CD4-positive, alpha-beta T cell (primary cell): ENCODE results near the gene CSNK1A1. TPM values are rescaled to one million over a fixed set of nuclear protein-coding genes. Genes with fewer than 3 reads are reported as not detected.
"Not testable (repeated sequence)": the region's sequence is repeated elsewhere in the genome, so short reads cannot be mapped to it uniquely, and the experiment has no call there.

Experiments used
- ATAC-seq: fragments of 200-7000 bp; cut with Tn5 transposase; one replicate; pipeline ENCODE4 v1.10.0; 2022; ENCODE audit warnings: mild to moderate bottlenecking; ENCODE audit not compliant: poor library complexity
- CTCF ChIA-PET: fragments of 350-600 bp; sonication (Branson Sonifier 250); formaldehyde crosslinking; loops from one replicate; lab custom pipeline; 2021; ENCODE audit warnings: antibody characterized with exemption, inconsistent platforms; lab: Charles Lee
- POLR2A ChIA-PET: fragments of 350-600 bp; sonication (Branson Sonifier 250); formaldehyde crosslinking; loops from one replicate; lab custom pipeline; 2021; ENCODE audit warnings: antibody characterized with exemption, inconsistent platforms; lab: Charles Lee
- DNase-seq, 14 experiments: peaks; one replicate each; pipeline ENCODE4 v3.0.0-alpha.2; 2013 to 2020; ENCODE audit warnings: mixed read lengths in 2 of 14
- H3K27ac ChIP-seq, 2 donors: one replicate each; pipeline versions ENCODE4 v1.5.1 to v1.7.0; 2013; ENCODE audit warnings: low read length in 2 of 2, low read depth in 1 of 2, mild to moderate bottlenecking in 1 of 2
- H3K27me3 ChIP-seq, 2 experiments: 1 replicate in 1 of 2; 2 replicates in 1 of 2; pipeline versions ENCODE4 v1.6.1 to v1.7.0; 2013; ENCODE audit warnings: low read length in 2 of 2, control low read depth in 1 of 2, mild to moderate bottlenecking in 1 of 2, moderate library complexity in 1 of 2; ENCODE audit not compliant: insufficient read depth in 2 of 2, control insufficient read depth in 1 of 2
- H3K36me3 ChIP-seq: one replicate; pipeline ENCODE4 v1.6.1; 2013; ENCODE audit warnings: low read length, control low read depth; ENCODE audit not compliant: insufficient read depth
- H3K4me1 ChIP-seq: one replicate; pipeline ENCODE4 v1.6.1; 2013; ENCODE audit warnings: low read length, control low read depth; ENCODE audit not compliant: insufficient read depth
- H3K4me3 ChIP-seq: one replicate; pipeline ENCODE4 v1.5.1; 2013; ENCODE audit warnings: mild to moderate bottlenecking, low read length, moderate library complexity
- H3K9me3 ChIP-seq, 2 experiments: 1 replicate in 1 of 2; 2 replicates in 1 of 2; pipeline versions ENCODE4 v1.6.1 to v1.7.0; 2013; ENCODE audit warnings: low read length in 2 of 2, mild to moderate bottlenecking in 2 of 2, control low read depth in 1 of 2, moderate library complexity in 1 of 2; ENCODE audit not compliant: control insufficient read depth in 1 of 2, insufficient read depth in 1 of 2
- H3K27ac Mint-ChIP-seq: one replicate; pipeline ENCODE4 v1.8.0; 2020; ENCODE audit warnings: mixed read lengths
- H3K27me3 Mint-ChIP-seq: one replicate; pipeline ENCODE4 v1.8.0; 2021; ENCODE audit warnings: mixed read lengths
- H3K36me3 Mint-ChIP-seq: one replicate; pipeline ENCODE4 v1.8.0; 2021; ENCODE audit warnings: low read depth, mixed read lengths
- H3K4me1 Mint-ChIP-seq: one replicate; pipeline ENCODE4 v1.8.0; 2021; ENCODE audit warnings: low read depth, mixed read lengths
- H3K4me3 Mint-ChIP-seq: one replicate; pipeline ENCODE4 v1.8.0; 2020; ENCODE audit warnings: mild to moderate bottlenecking, mixed read lengths
- H3K9me3 Mint-ChIP-seq: one replicate; pipeline ENCODE4 v1.8.0; 2020; ENCODE audit warnings: mixed read lengths
- intact Hi-C, 2 experiments: fragments of 100-400 bp; cut with DNase I in 1 of 2; cut with micrococcal nuclease in 1 of 2; formaldehyde crosslinking; loops; one replicate each; pipeline versions ENCODE4 v1.15.1 to v1.9.0; 2023 to 2025; cut with DNase I, micrococcal nuclease
- total RNA-seq, 174 experiments: library from RNA in 2 of 174; stranded (reverse) in 2 of 174; gene quantifications; one replicate each; pipeline ENCODE4 v1.2.3 and lab custom pipeline; 2021 to 2026
- TF ChIP-seq, protein P1 (sequence below): fragments of 200-600 bp; IDR thresholded peaks from one replicate; pipeline ENCODE4 v1.8.0; 2022; ENCODE audit warnings: antibody characterized with exemption, mild to moderate bottlenecking

CSNK1A1 gene
- total RNA-seq, 2 experiments from 2014 or later = 201 to 217 TPM

- CTCF ChIA-PET = interaction anchor here (1.3 kb wide), 1 partner anchor 11 kb away, joined by 4 read pairs; no protein-coding TSS in a partner anchor
- ATAC-seq = no peak
- Histone ChIP-seq H3K27ac (no peak overlapping the region), H3K9me3 (no peaks in the 10 kb centered on the region), H3K27me3 (no peaks in the 10 kb centered on the region), H3K4me1 (peaks cover 11% of the 10 kb centered on the region), H3K4me3 (no peak overlapping the region), H3K36me3 (no peaks in the 10 kb centered on the region)
- H3K27me3 Mint-ChIP-seq = no peaks in the 10 kb centered on the region
- H3K9me3 Mint-ChIP-seq = no peaks in the 10 kb centered on the region
- TF ChIP-seq, protein P1, sequence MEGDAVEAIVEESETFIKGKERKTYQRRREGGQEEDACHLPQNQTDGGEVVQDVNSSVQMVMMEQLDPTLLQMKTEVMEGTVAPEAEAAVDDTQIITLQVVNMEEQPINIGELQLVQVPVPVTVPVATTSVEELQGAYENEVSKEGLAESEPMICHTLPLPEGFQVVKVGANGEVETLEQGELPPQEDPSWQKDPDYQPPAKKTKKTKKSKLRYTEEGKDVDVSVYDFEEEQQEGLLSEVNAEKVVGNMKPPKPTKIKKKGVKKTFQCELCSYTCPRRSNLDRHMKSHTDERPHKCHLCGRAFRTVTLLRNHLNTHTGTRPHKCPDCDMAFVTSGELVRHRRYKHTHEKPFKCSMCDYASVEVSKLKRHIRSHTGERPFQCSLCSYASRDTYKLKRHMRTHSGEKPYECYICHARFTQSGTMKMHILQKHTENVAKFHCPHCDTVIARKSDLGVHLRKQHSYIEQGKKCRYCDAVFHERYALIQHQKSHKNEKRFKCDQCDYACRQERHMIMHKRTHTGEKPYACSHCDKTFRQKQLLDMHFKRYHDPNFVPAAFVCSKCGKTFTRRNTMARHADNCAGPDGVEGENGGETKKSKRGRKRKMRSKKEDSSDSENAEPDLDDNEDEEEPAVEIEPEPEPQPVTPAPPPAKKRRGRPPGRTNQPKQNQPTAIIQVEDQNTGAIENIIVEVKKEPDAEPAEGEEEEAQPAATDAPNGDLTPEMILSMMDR = no peak
- intact Hi-C loops = no loop called here
- no peak overlapping the region for H3K4me3 Mint-ChIP-seq
- DNase-seq = no peak
- POLR2A ChIA-PET = no interaction called here
- no peak overlapping the region for H3K27ac Mint-ChIP-seq
- no peaks in the 10 kb centered on the region for H3K36me3 Mint-ChIP-seq
- H3K4me1 Mint-ChIP-seq = peaks cover 10% of the 10 kb centered on the region
Measured at GRCh38 chr5:149572170-149572569, 20.9 kb upstream of the CSNK1A1 start.

GRCh38 chr5:149567226-149567625, 16.0 kb upstream of the CSNK1A1 start:
- Mint-ChIP-seq H3K9me3 (no peaks in the 10 kb centered on the region), H3K4me3 (no peak overlapping the region), H3K27me3 (no peaks in the 10 kb centered on the region), H3K27ac (no peak overlapping the region), H3K4me1 (peaks cover 15% of the 10 kb centered on the region), H3K36me3 (no peaks in the 10 kb centered on the region)
- Histone ChIP-seq H3K27me3 (no peaks in the 10 kb centered on the region), H3K4me3 (no peak overlapping the region), H3K36me3 (no peaks in the 10 kb centered on the region), H3K27ac (no peak overlapping the region), H3K9me3 (no peaks in the 10 kb centered on the region), H3K4me1 (peaks cover 8% of the 10 kb centered on the region)
- DNase-seq = no peak
- TF ChIP-seq, protein P1 = no peak
- ChIA-PET POLR2A (no interaction called here), CTCF (no interaction called here)
- no peak for ATAC-seq
- intact Hi-C loops = loop anchor here (10.0 kb wide), 2 partner anchors 422 to 832 kb away; partner anchors contain the start of gene ABLIM3 (in 2 of the 2)

- intact Hi-C loops = loop anchor here (1.0 to 10.0 kb wide), 7 partner anchors 122 to 830 kb away; partner anchors contain the start of gene ABLIM3 (in 2 of the 2)
- not testable (repeated sequence) for H3K27me3 Mint-ChIP-seq, H3K27ac Mint-ChIP-seq
Measured at GRCh38 chr5:149564542-149565140, 13.4 kb upstream of the CSNK1A1 start.

More at GRCh38 chr5:149564542-149565140, 13.4 kb upstream of the CSNK1A1 start:
- H3K9me3 ChIP-seq, H3K4me3 Mint-ChIP-seq, H3K36me3 ChIP-seq, H3K9me3 Mint-ChIP-seq, H3K4me3 ChIP-seq, H3K27ac ChIP-seq, H3K4me1 ChIP-seq, POLR2A ChIA-PET, H3K36me3 Mint-ChIP-seq, H3K27me3 ChIP-seq: not testable (repeated sequence)
- TF ChIP-seq, protein P1 = peak; percentile 74
- ATAC-seq (peak; percentile 96), DNase-seq (peak in 5 of 14 experiments; percentile 19 to 82 (median 71))
- CTCF ChIA-PET = interaction anchor here (0.6 to 1.5 kb wide), 7 partner anchors 13 to 183 kb away, joined by 3 to 6 read pairs (median 4); partner anchors contain the start of gene CSNK1A1
- peaks cover 25% of the 10 kb centered on the region for H3K4me1 Mint-ChIP-seq
